K562 (cell line): Measurements from ENCODE around the gene RPF1. TPM values are rescaled to one million over a fixed set of nuclear protein-coding genes. Genes with fewer than 3 reads are reported as not detected.
A peak's percentile ranks its signal among the peaks of the same experiment; 100 is the strongest.

Source experiments
- ATAC-seq: fragments of 200-7000 bp; cut with Tn5 transposase; 3 replicates; pipeline ENCODE4 v1.9.1; 2020; ENCODE audit warnings: moderate library complexity
- BruUV-seq: library from RNA; stranded (reverse); fragments of 400-500 nt; replicated peaks from 2 replicates; lab custom pipeline; 2021; lab: Mats Ljungman, UMichigan
- CTCF ChIA-PET: fragments of 300-600 bp; formaldehyde crosslinking; extraction: SDS; loops from one replicate; lab custom pipeline; 2021; ENCODE audit warnings: low intra/inter-chr PET ratio; lab: Yijun Ruan, JAX
- POLR2A ChIA-PET: fragments of 300-600, 350-650 bp; sonication (Branson Sonifier 250); formaldehyde crosslinking; extraction: SDS; loops from one replicate; lab custom pipeline; 2021; ENCODE audit warnings: antibody characterized with exemption, inconsistent platforms; lab: Yijun Ruan, JAX
- DNase-seq, 4 experiments: peaks; one replicate each; pipeline versions ENCODE4 v3.0.0 to v3.0.0-alpha.2; 2011 to 2018; ENCODE audit warnings: low spot score in 3 of 4, mixed read lengths in 3 of 4; ENCODE audit errors: extremely low read depth in 1 of 4
- FAIRE-seq: peaks from 2 replicates; lab custom pipeline; 2011; peaks lifted over from hg19 to GRCh38; lab: Jason Lieb, UNC
- H2AFZ ChIP-seq: 2 replicates; pipeline ENCODE4 v1.6.0; 2011; ENCODE audit warnings: low read depth, low read length, control low read depth, inconsistent platforms
- H3K27ac ChIP-seq: fragments of 200-600 bp; 3 replicates; pipeline ENCODE4 v1.8.0; 2011; ENCODE audit warnings: low read depth, mild to moderate bottlenecking, control low read depth, inconsistent platforms, low read length, moderate library complexity, mixed read lengths; ENCODE audit errors: extremely low read depth
- H3K27me3 ChIP-seq, 2 experiments: fragments of 300-600 bp in 1 of 2; 2 replicates in 1 of 2; 3 replicates in 1 of 2; pipeline versions ENCODE4 v1.6.0 to v1.8.0; 2011; ENCODE audit warnings: inconsistent platforms in 2 of 2, low read length in 2 of 2, mild to moderate bottlenecking in 1 of 2, mixed read lengths in 1 of 2, moderate library complexity in 1 of 2; ENCODE audit not compliant: control insufficient read depth in 2 of 2, insufficient read depth in 2 of 2
- H3K36me3 ChIP-seq: fragments of 300-600 bp; 3 replicates; pipeline ENCODE4 v1.8.0; 2011; ENCODE audit warnings: mild to moderate bottlenecking, low read length, inconsistent platforms; ENCODE audit not compliant: control insufficient read depth, insufficient read depth
- H3K4me1 ChIP-seq, 2 experiments: fragments of 200-600 bp in 1 of 2; replicated peaks in 1 of 2; 2 replicates in 1 of 2; 3 replicates in 1 of 2; pipeline versions ENCODE4 v1.5.1 to v1.8.0; 2011; ENCODE audit warnings: inconsistent platforms in 2 of 2, low read length in 2 of 2, mild to moderate bottlenecking in 1 of 2, mixed read lengths in 1 of 2, moderate library complexity in 1 of 2; ENCODE audit not compliant: control insufficient read depth in 2 of 2, insufficient read depth in 2 of 2
- H3K4me2 ChIP-seq: 2 replicates; pipeline ENCODE4 v1.6.1; 2011; ENCODE audit warnings: low read length, control low read depth, inconsistent platforms, mixed read lengths; ENCODE audit not compliant: insufficient read depth
- H3K4me3 ChIP-seq: fragments of 200-600 bp; sonication (generic), shearing (Covaris generic); 2 replicates; pipeline ENCODE4 v1.5.1; 2016; ENCODE audit warnings: control low read depth, inconsistent platforms
- H3K79me2 ChIP-seq: fragments of 200-600 bp; 3 replicates; pipeline ENCODE4 v1.8.0; 2011; ENCODE audit warnings: low read length, inconsistent platforms; ENCODE audit not compliant: control insufficient read depth, insufficient read depth
- H3K9ac ChIP-seq, 2 experiments: 2 replicates each; pipeline versions ENCODE4 v1.6.0 to v1.6.1; 2011; ENCODE audit warnings: low read depth in 2 of 2, low read length in 2 of 2, control low read depth in 1 of 2, inconsistent platforms in 1 of 2, mild to moderate bottlenecking in 1 of 2, mixed read lengths in 1 of 2; ENCODE audit not compliant: insufficient read depth in 1 of 2
- H3K9me1 ChIP-seq: one replicate; pipeline ENCODE4 v1.6.0; 2011; ENCODE audit warnings: inconsistent platforms, mild to moderate bottlenecking, low read length, moderate library complexity; ENCODE audit not compliant: control insufficient read depth, insufficient read depth
- H3K9me3 ChIP-seq: replicated peaks from 2 replicates; pipeline ENCODE4 v1.5.1; 2011; ENCODE audit warnings: low read depth, low read length, inconsistent platforms; ENCODE audit not compliant: control insufficient read depth, insufficient read depth
- H4K20me1 ChIP-seq: replicated peaks from 2 replicates; pipeline ENCODE4 v1.6.1; 2011; ENCODE audit warnings: low read length, inconsistent platforms, mixed read lengths; ENCODE audit not compliant: control insufficient read depth, insufficient read depth
- CBFA2T2 ChIP-seq: fragments of 450-650 bp; conservative IDR thresholded peaks from 2 replicates; pipeline ENCODE4 v1.6.1; 2017; ENCODE audit warnings: mild to moderate bottlenecking
- CBFA2T3 ChIP-seq: fragments of 450-650 bp; IDR thresholded peaks from 2 replicates; pipeline ENCODE4 v1.6.1; 2017
- CREM ChIP-seq: IDR thresholded peaks from 2 replicates; pipeline ENCODE4 v1.6.1; 2014; ENCODE audit warnings: antibody characterized with exemption, low read depth
- DPF2 ChIP-seq: fragments of 450-650 bp; IDR thresholded peaks from 2 replicates; pipeline ENCODE4 v1.6.1; 2016
- EGR1 ChIP-seq: fragments of 450-650 bp; conservative IDR thresholded peaks from 2 replicates; pipeline ENCODE4 v1.6.1; 2017; ENCODE audit warnings: mild to moderate bottlenecking
- EP300 ChIP-seq: IDR thresholded peaks from 2 replicates; pipeline ENCODE4 v1.6.1; 2012; ENCODE audit warnings: low read length, improper control_type of control experiment
- HDAC2 ChIP-seq: fragments of 450-650 bp; IDR thresholded peaks from 2 replicates; pipeline ENCODE4 v1.6.1; 2016; ENCODE audit warnings: mild to moderate bottlenecking
- HNRNPUL1 ChIP-seq: fragments of 200-400 bp; formaldehyde crosslinking; IDR thresholded peaks from 2 replicates; pipeline ENCODE4 v1.6.1; 2017; ENCODE audit warnings: low read length
- JUND ChIP-seq, 2 experiments: IDR thresholded peaks; 2 replicates in 1 of 2; 3 replicates in 1 of 2; pipeline ENCODE4 v1.6.1; 2011; ENCODE audit warnings: borderline replicate concordance in 2 of 2, low read depth in 2 of 2, low read length in 2 of 2, improper control_type of control experiment in 1 of 2, missing biosample characterization in 1 of 2, missing genetic modification characterization in 1 of 2, missing genetic modification reagents in 1 of 2
- KAT2B ChIP-seq: IDR thresholded peaks from one replicate; pipeline ENCODE4 v1.6.1; 2012; ENCODE audit warnings: low read depth, mild to moderate bottlenecking, control low read depth, inconsistent platforms, low read length, moderate library complexity
- KDM1A ChIP-seq, 2 experiments: fragments of 450-650 bp; IDR thresholded peaks; 2 replicates each; pipeline ENCODE4 v1.6.1; 2016; ENCODE audit warnings: mild to moderate bottlenecking in 2 of 2
- MTA2 ChIP-seq: fragments of 450-650 bp; IDR thresholded peaks from 2 replicates; pipeline ENCODE4 v1.6.1; 2016; ENCODE audit warnings: low read depth
- NCOR1 ChIP-seq: fragments of 450-650 bp; IDR thresholded peaks from 2 replicates; pipeline ENCODE4 v1.6.1; 2016; ENCODE audit warnings: mild to moderate bottlenecking, moderate library complexity
- NFIC ChIP-seq: fragments of 450-650 bp; IDR thresholded peaks from 2 replicates; pipeline ENCODE4 v1.6.1; 2017; ENCODE audit warnings: mild to moderate bottlenecking, inconsistent platforms
- NFIX ChIP-seq: fragments of 250-450 bp; sonication (Bioruptor Pico); IDR thresholded peaks from 2 replicates; pipeline ENCODE4 v1.4.0; 2020; ENCODE audit warnings: low read depth, mild to moderate bottlenecking, moderate library complexity
- RAD21 ChIP-seq, 2 experiments: fragments of 250-450 bp in 1 of 2; fragments of 450-650 bp in 1 of 2; sonication (Bioruptor Pico) in 1 of 2; formaldehyde crosslinking in 1 of 2; IDR thresholded peaks in 1 of 2; conservative IDR thresholded peaks in 1 of 2; 2 replicates each; pipeline versions ENCODE4 v1.4.0 to v1.8.0; 2020 to 2022; ENCODE audit warnings: mild to moderate bottlenecking in 2 of 2, moderate library complexity in 1 of 2
- RNF2 ChIP-seq: sonication (generic); IDR thresholded peaks from 2 replicates; pipeline ENCODE4 v1.6.1; 2016
- SMARCA4 ChIP-seq: fragments of 450-650 bp; IDR thresholded peaks from 2 replicates; pipeline ENCODE4 v1.6.1; 2016
- SNRNP70 ChIP-seq: fragments of 200-400 bp; formaldehyde crosslinking; optimal IDR thresholded peaks from 2 replicates; pipeline ENCODE3; 2017; ENCODE audit warnings: low read depth, low read length
- TCF3 ChIP-seq: sonication (generic); formaldehyde crosslinking; IDR thresholded peaks from 2 replicates; pipeline ENCODE4 v1.4.0; 2020; ENCODE audit warnings: mild to moderate bottlenecking, missing genetic modification reagents
- TEAD1 ChIP-seq, 2 experiments: fragments of 450-650 bp in 1 of 2; sonication (generic) in 1 of 2; formaldehyde crosslinking; IDR thresholded peaks; 2 replicates each; pipeline versions ENCODE4 v1.4.0 to v1.8.0; 2020 to 2022; ENCODE audit warnings: mild to moderate bottlenecking in 2 of 2, missing genetic modification reagents in 1 of 2
- TEAD4 ChIP-seq, 2 experiments: sonication (generic) in 1 of 2; formaldehyde crosslinking in 1 of 2; IDR thresholded peaks; 2 replicates each; pipeline versions ENCODE4 v1.6.1 to v1.8.0; 2012 to 2022; ENCODE audit warnings: borderline replicate concordance in 1 of 2, inconsistent platforms in 1 of 2, low read length in 1 of 2, mild to moderate bottlenecking in 1 of 2, missing genetic modification reagents in 1 of 2
- TRIM24 ChIP-seq, 2 experiments: fragments of 450-650 bp; IDR thresholded peaks; 2 replicates each; pipeline ENCODE4 v1.6.1; 2016
- ZNF584 ChIP-seq: fragments of 200-800 bp; sonication (Bioruptor generic); IDR thresholded peaks from 2 replicates; pipeline ENCODE4 v1.6.1; 2016; ENCODE audit warnings: low read depth, mild to moderate bottlenecking, missing genetic modification characterization, missing compliant biosample characterization
- WGBS: fragments of 100-300 bp; shearing (Covaris generic); methylation state at CpG from one replicate; pipeline ENCODE4 v1.1.6; 2016; ENCODE audit warnings: low coverage, mixed read lengths; ENCODE audit not compliant: insufficient coverage; ENCODE audit errors: missing lambda C conversion rate; 5-methylcytosine and 5-hydroxymethylcytosine counted together
- in situ Hi-C: fragments of 300-500 bp; cut with MboI; formaldehyde crosslinking; loops from 4 replicates; pipeline ENCODE4 v1.15.0; 2018; ENCODE audit warnings: inconsistent platforms, mixed read lengths
- intact Hi-C: fragments of 100-400 bp; cut with micrococcal nuclease; formaldehyde crosslinking; loops from 2 replicates; pipeline ENCODE4 v1.14.2; 2022
- polyA plus RNA-seq, 8 experiments: library from polyadenylated mRNA; depleted of rRNA in 4 of 8; stranded (reverse) in 5 of 8; unstranded in 3 of 8; fragments of >200 nt; fragmentation: Nextera tagmentation in 2 of 8; fragmentation: Illumina TruSeq in 1 of 8; extraction: Ambion mirVana in 2 of 8; extraction: Trizol in 1 of 8; gene quantifications; 2 replicates each; pipeline versions ENCODE4 v1.2.1 to v1.2.3, GENCODE V29; 2011 to 2014; ENCODE audit warnings: inconsistent platforms in 1 of 8, missing spikeins in 1 of 8
- total RNA-seq, 7 experiments: library from RNA; depleted of rRNA in 6 of 7; stranded (reverse); fragments of >200 nt in 6 of 7; fragmentation: Illumina TruSeq in 2 of 7; extraction: Trizol in 2 of 7; gene quantifications; 2 replicates each; pipeline versions ENCODE4 v1.2.1 to v1.2.3, GENCODE V29; 2011 to 2021; ENCODE audit warnings: low replicate concordance in 1 of 7

The RPF1 gene
- total and polyA plus RNA-seq, 9 of the 15 experiments (the other 6 are each of a cell fraction or from before 2014, with no cell fraction given) = 52.4 to 156 (median 90.2) TPM

GRCh38 chr1:84481317-84481716 lies 2.3 kb downstream of the RPF1 start:
- Histone ChIP-seq H2AFZ (no peak overlapping the region), H3K9ac (peak overlapping the region; percentile 10 to 65; a peak in 2 of 4 replicates), H3K4me1 (peaks cover 0 to 5% of the 10 kb centered on the region in 2 experiments; a peak in 2 of 5 replicates), H3K79me2 (peaks cover 58% of the 10 kb centered on the region), H3K36me3 (peaks cover 42% of the 10 kb centered on the region), H3K9me1 (no peaks in the 10 kb centered on the region), H3K27me3 (no peaks in the 10 kb centered on the region; a peak in 1 of 5 replicates), H4K20me1 (peaks cover 9% of the 10 kb centered on the region; the same call in 1 of the 2 replicates), H3K4me3 (peak overlapping the region; percentile 16; the same call in 1 of the 2 replicates), H3K9me3 (peaks cover 9% of the 10 kb centered on the region), H3K4me2 (peak overlapping the region; percentile 63), H3K27ac (peak overlapping the region; percentile 27; the same call in 1 of the 3 replicates)
- CTCF ChIA-PET = no interaction called here
- ATAC-seq (peak; percentile 75), DNase-seq (peak; percentile 66 to 80 (median 68)), FAIRE-seq (peak; percentile 82)
- in situ Hi-C loops (no loop called here), intact Hi-C loops (no loop called here)
- POLR2A ChIA-PET = interaction anchor here (0.7 to 2.9 kb wide), 6 partner anchors 9 to 24 kb away, joined by 3 to 34 read pairs (median 8); partner anchors contain the start of genes GNG5 and SPATA1
- WGBS = 6% methylated on average over 2 of the region's 2 CpGs
- no TSS peak for BruUV-seq
- TF ChIP-seq TEAD1 (CRISPR knock-in tag; IDR thresholded peaks at IDR 0.05) (no peak), EGR1 (peak; percentile 36; the same call in 1 of the 2 replicates), TRIM24 (IDR thresholded peaks at IDR 0.05) (0 out of 4 replicates have a peak, but pooled peaks of 1 of the 2 experiments have one; percentile 17), ZNF584 (no peak), NFIC (peak; percentile 58), NCOR1 (peak; percentile 64), KAT2B (no peak), RNF2 (no peak), JUND (IDR thresholded peaks at IDR 0.05; ENCODE audit: borderline replicate concordance, low read depth, low read length) (peak; percentile 2; the same call in 1 of the 2 replicates), JUND (tag; IDR thresholded peaks at IDR 0.05; ENCODE audit: borderline replicate concordance, low read depth, low read length) (no peak), NFIX (CRISPR knock-in tag) (no peak), RAD21 (CRISPR knock-in tag; conservative IDR thresholded peaks at IDR 0.05 in 1 of 2, IDR thresholded peaks at IDR 0.05 in 1 of 2) (no peak), DPF2 (peak; percentile 80), CBFA2T2 (peak; percentile 76), TCF3 (CRISPR knock-in tag) (peak; percentile 86), CBFA2T3 (peak; percentile 91), HNRNPUL1 (no peak), MTA2 (peak; percentile 69), CREM (no peak), HDAC2 (0 out of 2 replicates have a peak, but pooled peaks have one; percentile 41), KDM1A (IDR thresholded peaks at IDR 0.05) (peak; percentile 83 to 89), SMARCA4 (peak; percentile 82), EP300 (peak; percentile 59; the same call in 1 of the 2 replicates), SNRNP70 (no peak), TEAD4 (IDR thresholded peaks at IDR 0.05; ENCODE audit: low read length) (peak; percentile 78), TEAD4 (CRISPR knock-in tag; IDR thresholded peaks at IDR 0.05; ENCODE audit: borderline replicate concordance) (no peak)
